Kidney (tissue), 14 donors: Measurements from ENCODE around the gene FFAR1. TPM values are rescaled to one million over a fixed set of nuclear protein-coding genes. Genes with fewer than 3 reads are reported as not detected.
A peak's percentile ranks its signal among the peaks of the same experiment; 100 is the strongest.

Experiments used
- DNase-seq, 5 donors: peaks; one replicate each; pipeline ENCODE4 v3.0.0-alpha.2; 2013 to 2020
- FAIRE-seq: peaks from 2 replicates; lab custom pipeline; 2012; peaks lifted over from hg19 to GRCh38; lab: Jason Lieb, UNC
- H3K27ac ChIP-seq, 2 donors: one replicate each; pipeline ENCODE4 v1.7.0; 2013; ENCODE audit warnings: low read depth in 2 of 2, low read length in 2 of 2, inconsistent platforms in 1 of 2
- H3K27me3 ChIP-seq: one replicate; pipeline ENCODE4 v1.7.1; 2013; ENCODE audit warnings: low read length, inconsistent platforms; ENCODE audit not compliant: control insufficient read depth, insufficient read depth
- H3K36me3 ChIP-seq, 3 donors: one replicate each; pipeline versions ENCODE4 v1.7.0 to v1.7.1; 2013; ENCODE audit warnings: low read length in 3 of 3, control low read depth in 1 of 3, inconsistent platforms in 1 of 3; ENCODE audit not compliant: insufficient read depth in 3 of 3, control insufficient read depth in 2 of 3
- H3K4me1 ChIP-seq, 3 donors: one replicate each; pipeline versions ENCODE4 v1.7.0 to v1.7.1; 2013; ENCODE audit warnings: low read length in 3 of 3, inconsistent platforms in 1 of 3, low read depth in 1 of 3; ENCODE audit not compliant: control insufficient read depth in 2 of 3, insufficient read depth in 2 of 3
- H3K4me3 ChIP-seq, 3 donors: one replicate each; pipeline versions ENCODE4 v1.7.0 to v1.8.1; 2013; ENCODE audit warnings: low read length in 3 of 3, control low read depth in 1 of 3, inconsistent platforms in 1 of 3
- H3K9ac ChIP-seq, 3 donors: one replicate each; pipeline versions ENCODE4 v1.7.0 to v1.7.1; 2013; ENCODE audit warnings: low read length in 3 of 3, control low read depth in 1 of 3, inconsistent platforms in 1 of 3
- H3K9me3 ChIP-seq, 3 donors: one replicate each; pipeline versions ENCODE4 v1.7.0 to v1.7.1; 2013; ENCODE audit warnings: low read length in 3 of 3, control low read depth in 1 of 3, inconsistent platforms in 1 of 3; ENCODE audit not compliant: control insufficient read depth in 2 of 3, insufficient read depth in 1 of 3
- CTCF ChIP-seq: IDR thresholded peaks from 3 replicates; pipeline ENCODE4 v1.5.1; 2012; ENCODE audit warnings: mild to moderate bottlenecking, moderate library complexity, borderline replicate concordance; ENCODE audit not compliant: insufficient read depth; ENCODE audit errors: extremely low read depth
- intact Hi-C: fragments of 100-400 bp; cut with DNase I; formaldehyde crosslinking; loops from one replicate; pipeline ENCODE4 v1.11.1; 2022
- microRNA-seq: library from miRNA; unstranded; fragments of <30 nt; microRNA quantifications from one replicate; pipeline ENCODE4 v1.2.0, GENCODE V29; 2020
- polyA plus RNA-seq: library from polyadenylated mRNA; stranded (reverse); fragments of 350-450 nt; fragmentation: Illumina TruSeq; extraction: RNeasy Lipid Tissue Mini Kit (QIAGEN cat#74804); gene quantifications from one replicate; pipeline ENCODE4 v1.2.3, GENCODE V29; 2014; ENCODE audit warnings: low read depth, low replicate concordance; ENCODE audit not compliant: insufficient read depth
- total RNA-seq: library from RNA; stranded (reverse); fragmentation: NEBNext Ultra II Directional; extraction: Animal tissue kit (Norgen Biotek cat#: 25700); gene quantifications from one replicate; pipeline ENCODE4 v1.2.1, GENCODE V29; 2021
- donor health status: control.
- donor health status: control.
- donor health status: control.
- donor health status: control.
- donor health status: control.
- donor health status: DM: yes; HTN: yes; CAD: no.
- donor health status: Normal renal cell carcinoma (clear cell type).

FFAR1 gene
- total and polyA plus RNA-seq, 2 donors from 2014 or later = not detected

- H3K36me3 ChIP-seq = no peaks in the 10 kb centered on the region
- DNase-seq (peak in 4 of 5 donors; percentile 13 to 74 (median 22)), FAIRE-seq (no peak)
- H3K9me3 ChIP-seq = no peaks in the 10 kb centered on the region
- H3K9ac ChIP-seq = no peak overlapping the region
- no peaks in the 10 kb centered on the region for H3K27me3 ChIP-seq
- H3K27ac ChIP-seq = no peak overlapping the region
- no peak for TF ChIP-seq CTCF
- no peaks in the 10 kb centered on the region for H3K4me1 ChIP-seq
- intact Hi-C loops = no loop called here
- H3K4me3 ChIP-seq = no peak overlapping the region
Measured at GRCh38 chr19:35395382-35396199, 47.9 kb downstream of the FFAR1 start.

- H3K4me1 ChIP-seq = no peaks in the 10 kb centered on the region
- no peak overlapping the region for H3K27ac ChIP-seq
- DNase-seq (no peak), FAIRE-seq (no peak)
- no peak for TF ChIP-seq CTCF
- H3K9me3 ChIP-seq = no peaks in the 10 kb centered on the region
- H3K9ac ChIP-seq = no peak overlapping the region
- no peaks in the 10 kb centered on the region for H3K36me3 ChIP-seq
- intact Hi-C loops = no loop called here
- no peak overlapping the region for H3K4me3 ChIP-seq
- H3K27me3 ChIP-seq = no peaks in the 10 kb centered on the region
Measured at GRCh38 chr19:35396240-35396885, 48.7 kb downstream of the FFAR1 start.

- Histone ChIP-seq H3K36me3 (no peaks in the 10 kb centered on the region), H3K4me3 (no peak overlapping the region), H3K9me3 (no peaks in the 10 kb centered on the region), H3K27ac (no peak overlapping the region), H3K4me1 (no peaks in the 10 kb centered on the region), H3K27me3 (no peaks in the 10 kb centered on the region), H3K9ac (no peak overlapping the region)
- DNase-seq = no peak
- FAIRE-seq = no peak
- intact Hi-C loops = no loop called here
- TF ChIP-seq CTCF = no peak
Measured at GRCh38 chr19:35397064-35397463, 49.4 kb downstream of the FFAR1 start.

Small RNA genes within 50 kb of the gene (microRNA-seq; reads per million reads assigned to microRNA genes)
- gene MIR5196 = not detected

Other genes with a start within 250 kb of the FFAR1 start
- 33.7 TPM for gene FXYD3, start 232.1 kb upstream of the FFAR1 start, total RNA-seq
- gene FXYD3, start 232.1 kb upstream of the FFAR1 start, polyA plus RNA-seq = 26.4 TPM
- gene LGI4, start 212.8 kb upstream of the FFAR1 start, total RNA-seq = 7.5 TPM
- gene LGI4, start 212.8 kb upstream of the FFAR1 start, polyA plus RNA-seq = 5.1 TPM
- 31.8 TPM for gene FXYD1, start 209.1 kb upstream of the FFAR1 start, total RNA-seq
- 39.0 TPM for gene FXYD1, start 209.1 kb upstream of the FFAR1 start, polyA plus RNA-seq
- 0.94 TPM for gene FXYD7, start 204.6 kb upstream of the FFAR1 start, total RNA-seq
- not detected for gene FXYD7, start 204.6 kb upstream of the FFAR1 start, polyA plus RNA-seq
- gene FXYD5, start 193.2 kb upstream of the FFAR1 start, total RNA-seq = 84.5 TPM
- 41.9 TPM for gene FXYD5, start 193.2 kb upstream of the FFAR1 start, polyA plus RNA-seq
- gene FAM187B, start 119.2 kb upstream of the FFAR1 start, total RNA-seq = not detected
- gene FAM187B, start 119.2 kb upstream of the FFAR1 start, polyA plus RNA-seq = not detected
- 87.2 TPM for gene LSR, start 98.9 kb upstream of the FFAR1 start, total RNA-seq
- gene LSR, start 98.9 kb upstream of the FFAR1 start, polyA plus RNA-seq = 37.9 TPM
- gene USF2, start 78.9 kb upstream of the FFAR1 start, total RNA-seq = 118 TPM
- gene USF2, start 78.9 kb upstream of the FFAR1 start, polyA plus RNA-seq = 82.8 TPM
- 1.3 TPM for gene HAMP, start 65.4 kb upstream of the FFAR1 start, total RNA-seq
- 1.1 TPM for gene HAMP, start 65.4 kb upstream of the FFAR1 start, polyA plus RNA-seq
- 1.1 TPM for gene MAG, start 55.7 kb upstream of the FFAR1 start, total RNA-seq
- gene MAG, start 55.7 kb upstream of the FFAR1 start, polyA plus RNA-seq = 0.41 TPM
- 15.4 TPM for gene CD22, start 18.7 kb upstream of the FFAR1 start, total RNA-seq
- gene CD22, start 18.7 kb upstream of the FFAR1 start, polyA plus RNA-seq = 0.82 TPM
- not detected for gene FFAR3, start 10.6 kb downstream of the FFAR1 start, total RNA-seq
- not detected for gene FFAR3, start 10.6 kb downstream of the FFAR1 start, polyA plus RNA-seq
- not detected for gene GPR42, start 23.2 kb downstream of the FFAR1 start, total RNA-seq
- gene GPR42, start 23.2 kb downstream of the FFAR1 start, polyA plus RNA-seq = not detected
- gene FFAR2, start 100.4 kb downstream of the FFAR1 start, total RNA-seq = 0.22 TPM
- not detected for gene FFAR2, start 100.4 kb downstream of the FFAR1 start, polyA plus RNA-seq
- not detected for gene KRTDAP, start 142.6 kb downstream of the FFAR1 start, total RNA-seq
- not detected for gene KRTDAP, start 142.6 kb downstream of the FFAR1 start, polyA plus RNA-seq
- gene DMKN, start 165.7 kb downstream of the FFAR1 start, total RNA-seq = 150 TPM
- 137 TPM for gene DMKN, start 165.7 kb downstream of the FFAR1 start, polyA plus RNA-seq
- not detected for gene SBSN, start 180.4 kb downstream of the FFAR1 start, total RNA-seq
- gene SBSN, start 180.4 kb downstream of the FFAR1 start, polyA plus RNA-seq = not detected
- not detected for gene GAPDHS, start 185.6 kb downstream of the FFAR1 start, total RNA-seq
- gene GAPDHS, start 185.6 kb downstream of the FFAR1 start, polyA plus RNA-seq = not detected
- gene TMEM147, start 197.7 kb downstream of the FFAR1 start, total RNA-seq = 76.9 TPM
- 233 TPM for gene TMEM147, start 197.7 kb downstream of the FFAR1 start, polyA plus RNA-seq
- not detected for gene ATP4A, start 215.8 kb downstream of the FFAR1 start, total RNA-seq
- not detected for gene ATP4A, start 215.8 kb downstream of the FFAR1 start, polyA plus RNA-seq
- gene PMIS2, start 238.3 kb downstream of the FFAR1 start, total RNA-seq = not detected
- not detected for gene PMIS2, start 238.3 kb downstream of the FFAR1 start, polyA plus RNA-seq